GM23338 (cell line): ENCODE data around the gene PRPH. TPM values are rescaled to one million over a fixed set of nuclear protein-coding genes. Genes with fewer than 3 reads are reported as not detected.
"Not testable (repeated sequence)": the region's sequence is repeated elsewhere in the genome, so short reads cannot be mapped to it uniquely, and the experiment has no call there.

Experiments used
- ATAC-seq: fragments of 200-7000 bp; cut with Tn5 transposase; 3 replicates; pipeline ENCODE4 v1.9.1; 2020
- DNase-seq: peaks from one replicate; pipeline ENCODE4 v3.0.0-alpha.2; 2015; ENCODE audit warnings: low spot score
- H2AFZ ChIP-seq: fragments of 200-600 bp; sonication (generic); 2 replicates; pipeline ENCODE4 v1.8.0; 2016; ENCODE audit warnings: antibody characterized with exemption, mild to moderate bottlenecking, moderate library complexity
- H3F3A ChIP-seq: fragments of 200-600 bp; sonication (generic); replicated peaks from 2 replicates; pipeline ENCODE4 v1.8.0; 2017; ENCODE audit warnings: antibody characterized with exemption, mixed run types, low read depth
- H3K27ac ChIP-seq: fragments of 200-600 bp; sonication (generic); 2 replicates; pipeline ENCODE4 v1.6.1; 2016; ENCODE audit warnings: low read depth
- H3K27me3 ChIP-seq: fragments of 200-600 bp; sonication (generic); 2 replicates; pipeline ENCODE4 v1.8.0; 2016; ENCODE audit warnings: mild to moderate bottlenecking, mixed run types, moderate library complexity; ENCODE audit not compliant: insufficient read depth
- H3K36me3 ChIP-seq: fragments of 200-600 bp; sonication (generic); 2 replicates; pipeline ENCODE4 v1.8.0; 2016; ENCODE audit warnings: mild to moderate bottlenecking; ENCODE audit not compliant: insufficient read depth
- H3K4me1 ChIP-seq: fragments of 200-600 bp; sonication (generic); 2 replicates; pipeline ENCODE4 v1.8.0; 2016; ENCODE audit warnings: mild to moderate bottlenecking, moderate library complexity; ENCODE audit not compliant: insufficient read depth
- H3K4me2 ChIP-seq: fragments of 200-600 bp; sonication (generic); 2 replicates; pipeline ENCODE4 v1.7.1; 2017; ENCODE audit warnings: mixed run types
- H3K4me3 ChIP-seq: fragments of 200-600 bp; sonication (generic); 2 replicates; pipeline ENCODE4 v1.6.1; 2016; ENCODE audit warnings: mixed run types
- H3K79me2 ChIP-seq: fragments of 200-600 bp; sonication (generic); replicated peaks from 2 replicates; pipeline ENCODE4 v1.8.0; 2017; ENCODE audit warnings: mild to moderate bottlenecking; ENCODE audit not compliant: insufficient read depth
- H3K9me2 ChIP-seq: fragments of 200-600 bp; sonication (generic); 2 replicates; pipeline ENCODE4 v1.8.0; 2017; ENCODE audit not compliant: insufficient read depth
- H4K20me1 ChIP-seq: fragments of 200-600 bp; sonication (generic); replicated peaks from 2 replicates; pipeline ENCODE4 v1.8.0; 2017; ENCODE audit warnings: mild to moderate bottlenecking; ENCODE audit not compliant: insufficient read depth
- H3K27ac Mint-ChIP-seq: 2 replicates; pipeline ENCODE4 v1.8.0; 2020; ENCODE audit warnings: inconsistent platforms, mild to moderate bottlenecking, moderate library complexity, mixed read lengths
- H3K27me3 Mint-ChIP-seq: 3 replicates; pipeline ENCODE4 v1.8.0; 2022; ENCODE audit warnings: low read depth, mild to moderate bottlenecking, moderate library complexity, mixed read lengths, inconsistent platforms; ENCODE audit not compliant: insufficient read depth, poor library complexity
- H3K36me3 Mint-ChIP-seq: 3 replicates; pipeline ENCODE4 v1.8.0; 2021; ENCODE audit warnings: low read depth, mild to moderate bottlenecking, inconsistent platforms, moderate library complexity, mixed read lengths
- H3K4me1 Mint-ChIP-seq: 3 replicates; pipeline ENCODE4 v1.8.0; 2020; ENCODE audit warnings: mild to moderate bottlenecking, inconsistent platforms, mixed read lengths
- H3K4me3 Mint-ChIP-seq: 3 replicates; pipeline ENCODE4 v1.8.0; 2021; ENCODE audit warnings: moderate library complexity, mild to moderate bottlenecking, inconsistent platforms, mixed read lengths
- H3K9me3 Mint-ChIP-seq: 3 replicates; pipeline ENCODE4 v1.8.0; 2020; ENCODE audit warnings: moderate library complexity, mild to moderate bottlenecking, inconsistent platforms, mixed read lengths
- CREB1 ChIP-seq: fragments of 250-450 bp; sonication (Bioruptor Pico); IDR thresholded peaks from 2 replicates; pipeline ENCODE4 v1.5.0; 2020; ENCODE audit warnings: low read depth, mild to moderate bottlenecking, moderate library complexity
- CTCF ChIP-seq, 2 experiments: fragments of 200-600 bp in 1 of 2; sonication (generic) in 1 of 2; conservative IDR thresholded peaks; 2 replicates each; pipeline versions ENCODE4 v1.5.1 to v1.6.1; 2016 to 2017; ENCODE audit warnings: antibody characterized with exemption in 2 of 2, low read depth in 2 of 2, mild to moderate bottlenecking in 2 of 2, moderate library complexity in 1 of 2
- ETS1 ChIP-seq: IDR thresholded peaks from 2 replicates; pipeline ENCODE4 v1.6.1; 2016; ENCODE audit warnings: antibody characterized with exemption
- EZH2 ChIP-seq: fragments of 200-600 bp; sonication (generic); IDR thresholded peaks from one replicate; pipeline ENCODE4 v1.8.0; 2017; ENCODE audit warnings: antibody characterized with exemption, mild to moderate bottlenecking, low read depth; ENCODE audit not compliant: unreplicated experiment
- EZH2phosphoT487 ChIP-seq: fragments of 200-600 bp; sonication (generic); IDR thresholded peaks from one replicate; pipeline ENCODE4 v1.8.1; 2018; ENCODE audit warnings: antibody characterized with exemption; ENCODE audit not compliant: unreplicated experiment
- JUNB ChIP-seq: IDR thresholded peaks from one replicate; pipeline ENCODE4 v1.6.1; 2016; ENCODE audit warnings: antibody characterized with exemption; ENCODE audit not compliant: unreplicated experiment
- NANOG ChIP-seq: IDR thresholded peaks from 2 replicates; pipeline ENCODE4 v1.6.1; 2016; ENCODE audit warnings: antibody characterized with exemption, borderline replicate concordance
- POLR2AphosphoS5 ChIP-seq: IDR thresholded peaks from 2 replicates; pipeline ENCODE4 v1.6.1; 2016; ENCODE audit warnings: antibody characterized with exemption, low read depth
- REST ChIP-seq: IDR thresholded peaks from one replicate; pipeline ENCODE4 v1.6.1; 2018; ENCODE audit warnings: antibody characterized with exemption; ENCODE audit not compliant: unreplicated experiment
- STAT1 ChIP-seq: IDR thresholded peaks from one replicate; pipeline ENCODE4 v1.6.1; 2016; ENCODE audit warnings: antibody characterized with exemption; ENCODE audit not compliant: unreplicated experiment
- ZNF114 ChIP-seq: fragments of 250-450 bp; sonication (Bioruptor Pico); IDR thresholded peaks from 2 replicates; pipeline ENCODE4 v1.5.0; 2020; ENCODE audit warnings: mild to moderate bottlenecking, moderate library complexity
- ZNF331 ChIP-seq: fragments of 250-450 bp; sonication (Bioruptor Pico); IDR thresholded peaks from 2 replicates; pipeline ENCODE4 v1.5.0; 2020; ENCODE audit warnings: low read depth, mild to moderate bottlenecking, moderate library complexity
- polyA plus RNA-seq: library from polyadenylated mRNA; unstranded; fragments of >200 nt; fragmentation: Nextera tagmentation; extraction: Ambion mirVana; gene quantifications from 2 replicates; pipeline ENCODE4 v1.2.1, GENCODE V29; 2016
- total RNA-seq: library from RNA; depleted of rRNA; stranded (reverse); fragments of >200 nt; shearing (Covaris generic); gene quantifications from 2 replicates; pipeline ENCODE4 v1.2.3, GENCODE V29; 2014

PRPH gene
- total and polyA plus RNA-seq, 2 experiments from 2014 or later, result 0.24 to 0.36 TPM

- H3K4me1 ChIP-seq, H3K9me3 Mint-ChIP-seq, H3K9me2 ChIP-seq, H3K27me3 Mint-ChIP-seq, H3K36me3 Mint-ChIP-seq, H3K27me3 ChIP-seq, H3K27ac ChIP-seq, H3K4me3 ChIP-seq, ATAC-seq, H3K4me2 ChIP-seq, H3F3A ChIP-seq, H4K20me1 ChIP-seq, H2AFZ ChIP-seq, H3K27ac Mint-ChIP-seq, DNase-seq, H3K36me3 ChIP-seq, H3K4me3 Mint-ChIP-seq, H3K79me2 ChIP-seq: not testable (repeated sequence)
- peaks cover 19% of the 10 kb centered on the region for H3K4me1 Mint-ChIP-seq
Observed at GRCh38 chr12:49280545-49280944, 14.4 kb upstream of the PRPH start.

- no peaks in the 10 kb centered on the region for H3K36me3 Mint-ChIP-seq
- H3K79me2 ChIP-seq, result no peaks in the 10 kb centered on the region
- peaks cover 8% of the 10 kb centered on the region; the same call in 1 of the 2 replicates for H3K4me1 ChIP-seq
- DNase-seq, result no peak
- ATAC-seq, result no peak; the same call in 1 of the 3 replicates
- no peak overlapping the region for H3K4me3 ChIP-seq
- peaks cover 5% of the 10 kb centered on the region for H3K27me3 Mint-ChIP-seq
- H3K9me3 Mint-ChIP-seq, result no peaks in the 10 kb centered on the region
- H3F3A ChIP-seq, result no peaks in the 10 kb centered on the region
- no peak overlapping the region for H3K4me2 ChIP-seq
- H3K36me3 ChIP-seq, result no peaks in the 10 kb centered on the region
- H3K9me2 ChIP-seq, result no peaks in the 10 kb centered on the region
- no peaks in the 10 kb centered on the region for H3K27me3 ChIP-seq
- no peak overlapping the region for H3K27ac ChIP-seq
- no peak overlapping the region for H3K4me3 Mint-ChIP-seq
- no peaks in the 10 kb centered on the region for H4K20me1 ChIP-seq
- H3K4me1 Mint-ChIP-seq, result peaks cover 19% of the 10 kb centered on the region
- peak overlapping the region; percentile 72 for H2AFZ ChIP-seq
- H3K27ac Mint-ChIP-seq, result no peak overlapping the region
- no peak for TF ChIP-seq REST
- TF ChIP-seq STAT1, result no peak
- no peak for TF ChIP-seq CTCF (conservative IDR thresholded peaks at IDR 0.05; ENCODE audit: low read depth in 2 of 2)
- no peak for TF ChIP-seq JUNB
- TF ChIP-seq ETS1, result no peak
- TF ChIP-seq POLR2AphosphoS5, result no peak
- TF ChIP-seq ZNF114 (CRISPR knock-in tag), result no peak
- TF ChIP-seq NANOG, result no peak
- no peak for TF ChIP-seq EZH2phosphoT487
- no peak for TF ChIP-seq ZNF331 (CRISPR knock-in tag)
- TF ChIP-seq EZH2, result no peak
- TF ChIP-seq CREB1 (CRISPR knock-in tag), result no peak
Observed at GRCh38 chr12:49282302-49282701, 12.6 kb upstream of the PRPH start.
